GM12878 (cell line): ENCODE data around the gene CACNA1B. TPM values are rescaled to one million over a fixed set of nuclear protein-coding genes. Genes with fewer than 3 reads are reported as not detected.

Experiments used
- ATAC-seq: fragments of 200-7000 bp; cut with Tn5 transposase; 3 replicates; pipeline ENCODE4 v1.9.1; 2020; ENCODE audit warnings: mild to moderate bottlenecking, moderate library complexity
- BruUV-seq: library from RNA; stranded (reverse); fragments of 400-500 nt; replicated peaks from 2 replicates; lab custom pipeline; 2021; lab: Mats Ljungman, UMichigan
- CTCF ChIA-PET: fragments of 300-600 bp; sonication (Branson Sonifier 250); formaldehyde crosslinking; extraction: SDS; loops from one replicate; lab custom pipeline; 2021; ENCODE audit warnings: inconsistent platforms; lab: Yijun Ruan, JAX
- POLR2A ChIA-PET: fragments of 350-600 bp; formaldehyde crosslinking; extraction: SDS; loops from one replicate; lab custom pipeline; 2021; ENCODE audit warnings: inconsistent platforms; lab: Charles Lee
- RAD21 ChIA-PET: fragments of 300-600 bp; sonication (Branson Sonifier 250); formaldehyde crosslinking; loops from one replicate; lab custom pipeline; 2023; ENCODE audit warnings: antibody characterized with exemption; ENCODE audit not compliant: unreplicated experiment; lab: Charles Lee
- SMC1A ChIA-PET: fragments of 300-600 bp; sonication (Branson Sonifier 250); formaldehyde crosslinking; loops from one replicate; lab custom pipeline; 2023; ENCODE audit not compliant: unreplicated experiment, uncharacterized antibody; lab: Charles Lee
- DNase-seq: peaks from one replicate; pipeline ENCODE4 v3.0.0-alpha.2; 2011; ENCODE audit warnings: low read depth, low spot score
- FAIRE-seq: peaks from 3 replicates; lab custom pipeline; 2011; peaks lifted over from hg19 to GRCh38; lab: Jason Lieb, UNC
- H2AFZ ChIP-seq: 2 replicates; pipeline ENCODE4 v1.6.0; 2011; ENCODE audit warnings: low read depth, low read length, control low read depth; ENCODE audit not compliant: control insufficient read depth
- H3K27ac ChIP-seq: 2 replicates; pipeline ENCODE4 v1.5.1; 2011; ENCODE audit warnings: control low read depth; ENCODE audit not compliant: control insufficient read depth, insufficient read depth
- H3K27me3 ChIP-seq, 2 experiments: replicated peaks in 1 of 2; 2 replicates each; pipeline versions ENCODE4 v1.6.0 to v1.6.1; 2011; ENCODE audit warnings: low read length in 1 of 2; ENCODE audit not compliant: control insufficient read depth in 2 of 2, insufficient read depth in 2 of 2
- H3K36me3 ChIP-seq, 2 experiments: 2 replicates each; pipeline ENCODE4 v1.5.1; 2011; ENCODE audit warnings: low read length in 1 of 2; ENCODE audit not compliant: control insufficient read depth in 2 of 2, insufficient read depth in 2 of 2
- H3K4me1 ChIP-seq: 2 replicates; pipeline ENCODE4 v1.6.1; 2011; ENCODE audit warnings: mild to moderate bottlenecking, low read length, moderate library complexity, mixed read lengths; ENCODE audit not compliant: control insufficient read depth, insufficient read depth
- H3K4me2 ChIP-seq: 2 replicates; pipeline ENCODE4 v1.6.0; 2011; ENCODE audit warnings: control low read depth; ENCODE audit not compliant: control insufficient read depth, insufficient read depth
- H3K4me3 ChIP-seq: fragments of 200-600 bp; sonication (generic); 2 replicates; pipeline ENCODE4 v1.5.1; 2016
- H3K79me2 ChIP-seq: 2 replicates; pipeline ENCODE4 v1.6.0; 2011; ENCODE audit warnings: low read length; ENCODE audit not compliant: control insufficient read depth, insufficient read depth
- H3K9ac ChIP-seq: 2 replicates; pipeline ENCODE4 v1.8.0; 2011; ENCODE audit warnings: low read length, control low read depth, mixed read lengths; ENCODE audit not compliant: control insufficient read depth, insufficient read depth
- H3K9me3 ChIP-seq: replicated peaks from 3 replicates; pipeline ENCODE4 v1.5.1; 2011; ENCODE audit warnings: mild to moderate bottlenecking, low read length; ENCODE audit not compliant: control insufficient read depth, insufficient read depth
- H4K20me1 ChIP-seq: 2 replicates; pipeline ENCODE4 v1.6.0; 2011; ENCODE audit not compliant: control insufficient read depth, insufficient read depth
- CBX5 ChIP-seq: sonication (generic); IDR thresholded peaks from 2 replicates; pipeline ENCODE4 v1.6.1; 2016; ENCODE audit warnings: low read depth, moderate library complexity, mild to moderate bottlenecking, inconsistent platforms
- ESRRA ChIP-seq: IDR thresholded peaks from 2 replicates; pipeline ENCODE4 v1.6.1; 2012; ENCODE audit warnings: mild to moderate bottlenecking, low read length, improper control_type of control experiment
- IKZF2 ChIP-seq, 2 experiments: fragments of 450-650 bp; IDR thresholded peaks; 2 replicates each; pipeline ENCODE4 v1.6.1; 2017; ENCODE audit warnings: mild to moderate bottlenecking in 2 of 2, moderate library complexity in 2 of 2
- LARP7 ChIP-seq: fragments of 450-650 bp; IDR thresholded peaks from 2 replicates; pipeline ENCODE4 v1.6.1; 2017; ENCODE audit warnings: mild to moderate bottlenecking
- NBN ChIP-seq: fragments of 450-650 bp; IDR thresholded peaks from 2 replicates; pipeline ENCODE4 v1.6.1; 2016
- NFIC ChIP-seq: IDR thresholded peaks from 2 replicates; pipeline ENCODE4 v1.6.1; 2012; ENCODE audit warnings: low read depth, mild to moderate bottlenecking, inconsistent platforms, low read length, moderate library complexity
- POLR2AphosphoS5 ChIP-seq: IDR thresholded peaks from 2 replicates; pipeline ENCODE4 v1.6.1; 2011; ENCODE audit warnings: mild to moderate bottlenecking, low read length, inconsistent platforms
- RAD21 ChIP-seq: IDR thresholded peaks from 2 replicates; pipeline ENCODE4 v1.6.1; 2011; ENCODE audit warnings: mild to moderate bottlenecking, low read depth, low read length, moderate library complexity; ENCODE audit not compliant: insufficient read depth
- RUNX3 ChIP-seq: IDR thresholded peaks from 2 replicates; pipeline ENCODE4 v1.6.1; 2012; ENCODE audit warnings: low read length, inconsistent platforms
- STAT1 ChIP-seq: fragments of 450-650 bp; conservative IDR thresholded peaks from 2 replicates; pipeline ENCODE4 v1.6.1; 2014; ENCODE audit warnings: antibody characterized with exemption, mild to moderate bottlenecking
- ZNF384 ChIP-seq: IDR thresholded peaks from 2 replicates; pipeline ENCODE4 v1.6.1; 2012; ENCODE audit warnings: low read depth, mild to moderate bottlenecking, low read length, improper control_type of control experiment, borderline replicate concordance
- ZZZ3 ChIP-seq: IDR thresholded peaks from 2 replicates; pipeline ENCODE4 v1.6.1; 2011; ENCODE audit warnings: low read depth; ENCODE audit not compliant: control insufficient read depth, insufficient read length
- WGBS: methylation state at CpG from one replicate; pipeline ENCODE4 v1.1.6; 2016; ENCODE audit warnings: low lambda C conversion rate; ENCODE audit not compliant: insufficient replicate concordance, insufficient coverage; ENCODE audit errors: missing lambda C conversion rate; 5-methylcytosine and 5-hydroxymethylcytosine counted together
- in situ Hi-C: fragments of 300-500 bp; cut with MboI; formaldehyde crosslinking; loops from 9 replicates; pipeline ENCODE4 v1.14.3; 2018; ENCODE audit warnings: mixed read lengths
- intact Hi-C: fragments of 100-400 bp; cut with micrococcal nuclease; formaldehyde crosslinking; loops from one replicate; pipeline ENCODE4 v1.14.2; 2022; ENCODE audit not compliant: unreplicated experiment
- polyA plus RNA-seq, 11 experiments: library from polyadenylated mRNA; depleted of rRNA in 4 of 11; unstranded in 6 of 11; stranded (reverse) in 5 of 11; fragments of >200 nt; fragmentation: Nextera tagmentation in 4 of 11; fragmentation: Illumina TruSeq in 1 of 11; extraction: Ambion mirVana in 4 of 11; extraction: Trizol in 1 of 11; gene quantifications; 1 replicate in 1 of 11; 2 replicates in 10 of 11; pipeline versions ENCODE4 v1.2.1 to v1.2.3, GENCODE V29; 2011 to 2016; ENCODE audit warnings: inconsistent platforms in 2 of 11, missing spikeins in 2 of 11, low read depth in 1 of 11
- total RNA-seq, 4 experiments: library from RNA; depleted of rRNA in 3 of 4; stranded (reverse); fragments of >200 nt in 3 of 4; fragmentation: Illumina TruSeq in 1 of 4; extraction: Trizol in 1 of 4; gene quantifications; 2 replicates each; pipeline versions ENCODE4 v1.2.1 to v1.2.3, GENCODE V29; 2013 to 2021
- TF ChIP-seq, protein P1 (sequence below): fragments of 450-650 bp; IDR thresholded peaks from 2 replicates; pipeline ENCODE4 v1.6.1; 2017; ENCODE audit warnings: mild to moderate bottlenecking, moderate library complexity
- TF ChIP-seq, protein P2 (sequence below): IDR thresholded peaks from 2 replicates; pipeline ENCODE4 v1.6.1; 2012; ENCODE audit warnings: mild to moderate bottlenecking, low read depth, low read length

CACNA1B gene
- total and polyA plus RNA-seq, 10 of the 15 experiments (the other 5 are each of a cell fraction or from before 2014, with no cell fraction given) = 0.01 to 0.03 (median 0.01) TPM; not detected in 7

DNA sequence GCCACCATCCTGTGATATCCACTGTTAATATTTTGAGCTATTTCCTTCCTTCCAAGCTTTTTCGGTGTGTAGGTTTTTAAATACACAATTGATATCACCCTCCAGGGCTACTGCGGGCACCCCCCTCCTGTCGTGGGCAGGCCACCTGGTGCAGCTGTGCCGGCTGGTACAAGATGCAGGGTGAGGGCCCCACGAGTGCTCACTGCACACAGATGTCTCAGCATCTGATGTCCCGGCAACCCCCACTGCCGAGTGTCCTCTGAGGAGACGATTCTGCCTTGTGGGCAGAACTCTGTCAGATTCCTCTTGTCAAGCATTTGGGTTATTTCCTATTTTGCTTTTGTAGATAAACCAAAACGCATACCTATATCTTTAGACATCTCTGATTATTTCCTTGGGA, 25.1 kb downstream of the CACNA1B start:
- Histone ChIP-seq H3K27ac (no peak overlapping the region), H3K9ac (no peak overlapping the region), H3K79me2 (no peaks in the 10 kb centered on the region), H3K4me3 (no peak overlapping the region), H2AFZ (no peak overlapping the region), H3K4me2 (no peak overlapping the region), H4K20me1 (no peaks in the 10 kb centered on the region), H3K27me3 (no peaks in the 10 kb centered on the region; a peak in 2 of 4 replicates), H3K36me3 (no peaks in the 10 kb centered on the region), H3K9me3 (no peaks in the 10 kb centered on the region; the same call in 2 of the 3 replicates), H3K4me1 (no peaks in the 10 kb centered on the region)
- no TSS peak for BruUV-seq
- ChIA-PET RAD21 (no interaction called here), POLR2A (no interaction called here), SMC1A (no interaction called here), CTCF (no interaction called here)
- intact Hi-C loops = no loop called here
- 46% methylated on average over 9 of the region's 9 CpGs for WGBS
- ATAC-seq (no peak), FAIRE-seq (no peak), DNase-seq (no peak)
- TF ChIP-seq POLR2AphosphoS5 (no peak), ESRRA (no peak), LARP7 (no peak), RUNX3 (no peak), IKZF2 (IDR thresholded peaks at IDR 0.05) (no peak), NBN (no peak), NFIC (no peak), ZNF384 (no peak), RAD21 (no peak), ZZZ3 (no peak), STAT1 (no peak), CBX5 (no peak)
- TF ChIP-seq, protein P1, sequence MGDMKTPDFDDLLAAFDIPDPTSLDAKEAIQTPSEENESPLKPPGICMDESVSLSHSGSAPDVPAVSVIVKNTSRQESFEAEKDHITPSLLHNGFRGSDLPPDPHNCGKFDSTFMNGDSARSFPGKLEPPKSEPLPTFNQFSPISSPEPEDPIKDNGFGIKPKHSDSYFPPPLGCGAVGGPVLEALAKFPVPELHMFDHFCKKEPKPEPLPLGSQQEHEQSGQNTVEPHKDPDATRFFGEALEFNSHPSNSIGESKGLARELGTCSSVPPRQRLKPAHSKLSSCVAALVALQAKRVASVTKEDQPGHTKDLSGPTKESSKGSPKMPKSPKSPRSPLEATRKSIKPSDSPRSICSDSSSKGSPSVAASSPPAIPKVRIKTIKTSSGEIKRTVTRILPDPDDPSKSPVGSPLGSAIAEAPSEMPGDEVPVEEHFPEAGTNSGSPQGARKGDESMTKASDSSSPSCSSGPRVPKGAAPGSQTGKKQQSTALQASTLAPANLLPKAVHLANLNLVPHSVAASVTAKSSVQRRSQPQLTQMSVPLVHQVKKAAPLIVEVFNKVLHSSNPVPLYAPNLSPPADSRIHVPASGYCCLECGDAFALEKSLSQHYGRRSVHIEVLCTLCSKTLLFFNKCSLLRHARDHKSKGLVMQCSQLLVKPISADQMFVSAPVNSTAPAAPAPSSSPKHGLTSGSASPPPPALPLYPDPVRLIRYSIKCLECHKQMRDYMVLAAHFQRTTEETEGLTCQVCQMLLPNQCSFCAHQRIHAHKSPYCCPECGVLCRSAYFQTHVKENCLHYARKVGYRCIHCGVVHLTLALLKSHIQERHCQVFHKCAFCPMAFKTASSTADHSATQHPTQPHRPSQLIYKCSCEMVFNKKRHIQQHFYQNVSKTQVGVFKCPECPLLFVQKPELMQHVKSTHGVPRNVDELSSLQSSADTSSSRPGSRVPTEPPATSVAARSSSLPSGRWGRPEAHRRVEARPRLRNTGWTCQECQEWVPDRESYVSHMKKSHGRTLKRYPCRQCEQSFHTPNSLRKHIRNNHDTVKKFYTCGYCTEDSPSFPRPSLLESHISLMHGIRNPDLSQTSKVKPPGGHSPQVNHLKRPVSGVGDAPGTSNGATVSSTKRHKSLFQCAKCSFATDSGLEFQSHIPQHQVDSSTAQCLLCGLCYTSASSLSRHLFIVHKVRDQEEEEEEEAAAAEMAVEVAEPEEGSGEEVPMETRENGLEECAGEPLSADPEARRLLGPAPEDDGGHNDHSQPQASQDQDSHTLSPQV = no peak
- TF ChIP-seq, protein P2, sequence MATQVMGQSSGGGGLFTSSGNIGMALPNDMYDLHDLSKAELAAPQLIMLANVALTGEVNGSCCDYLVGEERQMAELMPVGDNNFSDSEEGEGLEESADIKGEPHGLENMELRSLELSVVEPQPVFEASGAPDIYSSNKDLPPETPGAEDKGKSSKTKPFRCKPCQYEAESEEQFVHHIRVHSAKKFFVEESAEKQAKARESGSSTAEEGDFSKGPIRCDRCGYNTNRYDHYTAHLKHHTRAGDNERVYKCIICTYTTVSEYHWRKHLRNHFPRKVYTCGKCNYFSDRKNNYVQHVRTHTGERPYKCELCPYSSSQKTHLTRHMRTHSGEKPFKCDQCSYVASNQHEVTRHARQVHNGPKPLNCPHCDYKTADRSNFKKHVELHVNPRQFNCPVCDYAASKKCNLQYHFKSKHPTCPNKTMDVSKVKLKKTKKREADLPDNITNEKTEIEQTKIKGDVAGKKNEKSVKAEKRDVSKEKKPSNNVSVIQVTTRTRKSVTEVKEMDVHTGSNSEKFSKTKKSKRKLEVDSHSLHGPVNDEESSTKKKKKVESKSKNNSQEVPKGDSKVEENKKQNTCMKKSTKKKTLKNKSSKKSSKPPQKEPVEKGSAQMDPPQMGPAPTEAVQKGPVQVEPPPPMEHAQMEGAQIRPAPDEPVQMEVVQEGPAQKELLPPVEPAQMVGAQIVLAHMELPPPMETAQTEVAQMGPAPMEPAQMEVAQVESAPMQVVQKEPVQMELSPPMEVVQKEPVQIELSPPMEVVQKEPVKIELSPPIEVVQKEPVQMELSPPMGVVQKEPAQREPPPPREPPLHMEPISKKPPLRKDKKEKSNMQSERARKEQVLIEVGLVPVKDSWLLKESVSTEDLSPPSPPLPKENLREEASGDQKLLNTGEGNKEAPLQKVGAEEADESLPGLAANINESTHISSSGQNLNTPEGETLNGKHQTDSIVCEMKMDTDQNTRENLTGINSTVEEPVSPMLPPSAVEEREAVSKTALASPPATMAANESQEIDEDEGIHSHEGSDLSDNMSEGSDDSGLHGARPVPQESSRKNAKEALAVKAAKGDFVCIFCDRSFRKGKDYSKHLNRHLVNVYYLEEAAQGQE = no peak
- in situ Hi-C loops = no loop called here
